Stimulated activated CD8-positive, alpha-beta memory T cell treated with anti-CD3 and anti-CD28 coated beads, Interleukin-15, amount 100 ng/mL, for 48 hours (primary cell): ENCODE results near the gene PP2D1.
A peak's percentile ranks its signal among the peaks of the same experiment; 100 is the strongest.
"Not testable (repeated sequence)": the region's sequence is repeated elsewhere in the genome, so short reads cannot be mapped to it uniquely, and the experiment has no call there.

Experiments
- DNase-seq, 2 donors: peaks; one replicate each; pipeline ENCODE4 v3.0.0-alpha.2; 2020; ENCODE audit warnings: low read depth in 2 of 2

PP2D1 gene, protein sequence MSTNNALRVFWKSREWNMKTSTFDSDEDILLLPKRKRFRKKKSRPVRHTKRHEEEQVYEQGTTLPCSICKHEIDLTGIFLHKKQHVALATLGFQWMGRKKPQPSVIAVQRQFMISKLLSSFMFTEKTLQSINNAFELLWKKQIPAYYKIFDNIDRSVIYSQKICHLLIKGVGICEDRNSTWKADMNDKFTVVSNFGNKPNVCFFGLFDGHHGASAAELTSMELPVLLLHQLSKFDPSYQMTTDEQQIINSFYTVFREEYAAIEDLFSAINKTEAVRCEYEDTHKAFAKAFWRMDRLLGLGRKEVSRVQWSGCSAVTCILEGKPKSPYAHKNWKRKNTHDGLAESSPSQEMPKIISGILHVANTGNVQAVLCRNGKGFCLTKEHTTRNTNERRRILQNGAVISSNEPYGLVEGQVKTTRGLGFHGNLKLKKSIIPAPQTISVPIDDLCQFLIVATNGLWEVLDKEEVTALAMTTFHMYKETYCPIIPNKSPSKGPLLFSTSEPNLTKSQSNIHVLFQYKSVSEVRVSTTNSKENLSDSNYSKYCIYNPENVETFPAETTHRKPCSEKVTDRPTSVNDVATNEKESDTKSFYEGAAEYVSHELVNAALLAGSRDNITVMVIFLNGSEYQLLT

DNA sequence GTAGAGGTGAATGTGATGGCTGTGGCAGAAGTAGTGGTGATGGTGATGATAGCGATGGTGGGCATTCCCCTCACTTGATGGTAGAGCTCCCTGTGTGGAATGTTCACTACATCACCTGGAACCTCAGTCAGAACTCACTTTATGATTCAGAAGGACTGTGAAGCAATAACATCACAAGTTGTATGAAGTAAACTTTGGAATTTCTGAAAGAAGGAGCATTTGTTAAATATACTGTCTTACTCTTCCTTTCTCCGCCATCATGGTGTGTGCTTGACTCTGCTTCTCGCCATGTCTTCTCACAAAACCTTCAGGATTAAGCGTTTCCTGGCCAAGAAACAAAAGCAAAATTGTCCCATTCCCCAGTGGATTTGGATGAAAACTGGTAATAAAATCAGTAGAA lies at the start of gene PP2D1:
Gene PP2D1 (minus strand): TSS at position 101 of the 400 bp plus-strand sequence. CDS start 192 bp downstream, outside the sequence.
- no peak for DNase-seq

GRCh38 chr3:20060974-20061685 lies 49.1 kb upstream of the PP2D1 start:
- no peak for DNase-seq

DNA sequence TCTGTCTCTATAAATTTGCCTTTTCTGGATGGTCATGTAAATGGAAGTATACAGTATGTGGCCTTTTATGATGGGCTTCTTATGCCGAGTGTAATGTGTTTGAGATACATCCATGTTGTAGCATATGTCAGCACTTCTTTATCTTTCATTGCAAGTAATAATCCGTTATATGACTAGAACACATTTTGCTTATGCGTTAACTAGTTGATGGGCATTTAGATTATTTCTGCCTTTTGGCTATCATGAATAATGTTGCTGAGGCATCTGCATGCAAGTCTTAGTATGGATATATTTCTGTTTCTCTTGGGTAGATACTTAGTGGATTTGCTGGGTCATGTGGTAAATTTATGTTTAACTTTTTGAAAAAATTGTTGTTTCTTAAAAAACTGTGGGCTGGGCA lies 47.9 kb upstream of the PP2D1 start:
- DNase-seq: no peak

DNA sequence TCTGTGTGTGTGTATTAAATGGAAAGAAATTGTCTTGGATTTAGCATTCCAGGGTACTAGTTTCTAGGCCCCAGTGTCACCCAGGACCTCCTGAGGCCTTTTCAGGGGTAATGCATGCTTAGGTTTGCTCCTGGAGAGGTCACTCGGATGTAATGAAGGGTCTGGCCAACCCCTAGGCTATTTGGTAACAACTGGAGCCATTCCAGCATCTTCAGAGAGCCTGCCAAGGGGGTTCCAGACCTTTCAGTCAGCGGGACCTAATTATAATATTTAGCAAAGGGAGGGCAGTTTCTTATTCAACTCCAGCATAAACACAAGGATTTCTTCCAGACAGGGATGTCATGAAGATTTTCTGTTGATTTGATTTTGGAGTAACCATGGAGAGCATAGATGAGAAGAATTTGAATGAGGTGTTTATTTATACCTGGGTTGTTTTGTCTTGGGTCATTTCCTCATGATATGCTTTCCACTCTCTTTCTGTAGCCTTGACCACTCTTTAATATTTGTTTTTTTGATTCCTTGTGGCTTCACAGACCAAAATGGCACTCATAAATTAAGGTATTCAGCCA lies 45.6 kb upstream of the PP2D1 start:
- DNase-seq: no peak

GRCh38 chr3:20056725-20057611 lies 44.9 kb upstream of the PP2D1 start:
- peak in 1 of 2 donors; percentile 21 for DNase-seq

DNA sequence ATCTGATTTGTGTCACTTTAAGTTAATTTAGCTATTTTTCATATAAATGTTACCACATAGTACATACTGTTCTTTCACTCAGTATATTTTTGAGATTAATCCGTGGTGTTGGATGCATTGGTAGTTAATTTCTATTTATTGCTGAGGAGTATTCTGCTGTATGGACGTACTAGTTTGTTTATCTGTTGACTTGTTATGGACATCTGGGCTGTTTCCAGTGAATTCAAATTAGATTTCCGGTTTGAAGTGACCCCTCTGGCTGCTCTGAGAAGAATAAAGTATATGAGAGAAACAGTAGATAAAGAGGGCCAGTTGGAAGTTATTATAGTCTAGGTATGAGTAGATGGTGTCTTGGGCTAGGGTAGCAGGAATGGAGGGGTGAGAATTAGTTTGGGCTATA lies 43.8 kb upstream of the PP2D1 start:
- DNase-seq: no peak

DNA sequence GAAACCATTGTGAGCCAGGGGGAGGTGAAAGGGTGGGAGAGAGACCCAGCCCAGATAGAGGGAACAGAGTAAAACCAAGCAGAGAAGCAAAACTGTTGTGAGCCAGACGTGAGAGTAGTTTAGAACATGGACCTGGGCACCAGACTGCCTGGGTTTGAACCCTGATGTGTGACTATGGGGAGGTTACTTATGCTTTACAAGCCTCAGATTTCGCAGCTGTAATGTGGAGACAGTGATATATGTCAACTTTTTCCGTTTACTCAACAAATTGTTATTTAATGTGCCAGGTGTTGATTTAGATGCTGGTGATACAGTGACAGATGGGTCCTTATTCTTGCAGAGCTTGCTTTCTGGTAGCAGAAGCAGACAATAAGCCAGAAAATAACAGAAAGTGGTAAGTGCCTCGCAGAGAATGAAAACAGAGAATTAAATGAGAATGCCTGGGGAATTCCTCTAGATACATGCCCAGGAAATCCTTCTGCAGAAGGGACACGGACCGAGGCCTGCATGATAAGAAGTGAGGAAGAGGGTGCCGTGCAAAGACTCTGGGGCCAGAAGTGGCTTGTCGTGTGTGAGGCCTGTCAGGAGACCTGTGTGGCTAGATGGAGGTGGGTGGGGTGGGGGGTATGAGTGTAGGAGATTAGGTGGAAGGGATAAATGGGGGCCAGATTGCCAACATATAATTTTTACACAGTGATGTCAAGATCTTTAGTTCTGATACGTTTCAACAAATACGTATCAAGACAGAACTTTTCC lies 43.1 kb upstream of the PP2D1 start:
- no peak for DNase-seq

DNA sequence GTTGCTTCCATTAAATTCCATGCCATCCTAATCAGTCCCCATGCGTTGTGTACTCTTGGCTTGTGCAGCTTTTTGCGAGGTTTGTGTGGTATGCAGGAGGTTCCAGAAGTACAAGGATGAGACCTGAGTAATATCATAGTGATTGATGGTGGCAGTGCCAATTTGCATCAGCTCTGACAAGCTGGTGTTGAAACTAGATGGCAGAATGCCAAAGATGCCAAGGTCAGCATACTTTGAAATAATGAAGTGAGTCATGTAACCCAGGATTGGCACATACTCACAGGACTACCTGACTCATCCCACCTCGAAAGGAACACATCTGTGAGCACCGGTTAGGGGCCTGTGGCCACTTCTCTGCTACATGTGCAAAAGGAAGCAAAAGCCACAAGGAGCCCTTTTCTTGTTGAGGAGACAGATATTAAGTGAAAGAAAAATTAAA lies 42.5 kb upstream of the PP2D1 start:
- DNase-seq: peak; percentile 64 to 67

- no peak for DNase-seq
These were observed 40.8 kb upstream of the PP2D1 start for GRCh38 chr3:20052851-20053250.

GRCh38 chr3:20051123-20051806 lies 39.2 kb upstream of the PP2D1 start:
- DNase-seq: no peak

DNA sequence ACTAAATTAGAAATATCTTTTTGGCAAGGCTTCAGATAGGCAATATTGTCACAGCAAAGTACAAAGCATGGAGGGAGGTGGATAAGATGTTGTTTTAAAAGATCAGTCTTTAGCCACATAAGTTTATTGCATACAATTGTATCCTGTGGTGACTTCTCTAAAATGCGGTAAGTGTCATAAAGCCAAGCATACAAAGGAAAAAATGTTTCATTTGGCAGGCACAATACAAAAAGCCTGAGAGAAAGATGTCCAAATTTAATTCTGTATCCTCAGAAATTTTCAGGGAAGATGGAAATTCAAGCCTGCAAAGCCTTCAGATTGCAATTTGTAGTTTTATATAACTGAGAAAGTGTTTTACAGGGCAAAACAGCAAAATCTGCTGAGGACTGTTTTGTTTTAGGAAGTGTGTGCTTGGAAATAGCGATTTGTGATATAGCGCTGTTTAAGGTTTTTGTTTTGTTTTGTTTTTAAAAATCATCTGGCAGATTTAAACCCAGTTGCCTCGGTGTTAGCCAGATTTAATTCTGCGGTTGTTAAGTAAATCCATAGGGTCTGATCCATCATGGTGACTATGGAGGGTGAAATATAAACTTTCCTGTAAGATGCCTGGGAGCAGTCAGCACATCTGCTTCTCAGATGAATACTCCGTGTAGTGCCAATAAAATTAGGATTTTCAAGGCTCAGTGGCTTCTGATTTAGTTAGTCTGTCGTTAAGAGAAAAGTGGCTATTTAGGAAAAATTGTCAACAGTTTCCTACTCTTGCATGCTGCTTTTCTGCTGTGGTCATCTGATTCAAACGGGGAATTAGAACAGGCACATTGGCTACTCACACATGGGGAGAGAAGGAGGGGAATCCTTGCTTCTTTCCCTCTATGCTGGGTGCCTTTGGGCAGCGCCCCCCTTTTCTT lies 36.2 kb upstream of the PP2D1 start:
- DNase-seq: no peak

GRCh38 chr3:20047341-20047779 lies 35.3 kb upstream of the PP2D1 start:
- DNase-seq: no peak

GRCh38 chr3:20046556-20046955 lies 34.5 kb upstream of the PP2D1 start:
- DNase-seq: no peak

- DNase-seq: not testable (repeated sequence)
These were observed 33.1 kb upstream of the PP2D1 start for GRCh38 chr3:20045141-20045540.

DNA sequence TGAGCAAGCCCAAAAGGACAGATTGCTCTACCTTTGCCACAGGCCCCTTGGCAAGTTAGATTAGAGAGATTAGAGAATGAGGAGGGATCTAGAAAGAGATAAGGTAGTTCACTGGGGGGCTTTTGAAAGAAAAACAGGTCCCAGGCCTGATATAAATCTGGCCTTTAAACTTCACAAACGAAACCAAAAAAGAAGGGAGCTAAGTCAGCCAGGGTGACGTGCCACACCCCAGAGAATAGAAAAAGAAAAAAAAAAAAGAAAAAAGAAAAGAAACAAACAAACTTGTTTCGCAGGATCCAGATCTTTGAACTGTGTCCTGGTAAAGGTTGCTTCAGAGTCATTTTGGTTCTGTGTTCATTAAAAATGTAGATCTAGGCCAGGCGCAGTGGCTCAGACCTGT lies 31.8 kb upstream of the PP2D1 start:
- DNase-seq: no peak

DNA sequence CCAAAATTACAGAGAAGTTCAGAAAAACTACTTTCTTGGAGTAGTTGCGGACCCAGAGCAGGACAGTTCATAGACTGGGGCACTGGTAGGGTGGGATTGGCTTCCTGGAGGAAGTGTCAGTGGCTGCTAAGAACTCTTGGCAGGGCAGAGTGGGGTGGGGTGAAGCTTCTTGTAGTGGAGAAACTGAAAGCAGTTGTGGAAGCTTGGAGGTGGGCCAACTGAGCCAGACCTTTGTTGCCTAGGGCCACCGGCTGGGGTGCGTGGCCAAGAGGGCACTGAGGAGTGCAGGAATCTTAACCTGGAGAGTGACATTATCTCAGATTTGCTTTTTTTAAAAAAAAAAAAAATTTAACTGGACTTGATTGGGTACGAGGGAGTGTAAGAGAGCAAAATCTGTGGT lies 31.3 kb upstream of the PP2D1 start:
- no peak for DNase-seq

- DNase-seq: no peak
These were observed 30.3 kb upstream of the PP2D1 start for GRCh38 chr3:20042331-20042730.

DNA sequence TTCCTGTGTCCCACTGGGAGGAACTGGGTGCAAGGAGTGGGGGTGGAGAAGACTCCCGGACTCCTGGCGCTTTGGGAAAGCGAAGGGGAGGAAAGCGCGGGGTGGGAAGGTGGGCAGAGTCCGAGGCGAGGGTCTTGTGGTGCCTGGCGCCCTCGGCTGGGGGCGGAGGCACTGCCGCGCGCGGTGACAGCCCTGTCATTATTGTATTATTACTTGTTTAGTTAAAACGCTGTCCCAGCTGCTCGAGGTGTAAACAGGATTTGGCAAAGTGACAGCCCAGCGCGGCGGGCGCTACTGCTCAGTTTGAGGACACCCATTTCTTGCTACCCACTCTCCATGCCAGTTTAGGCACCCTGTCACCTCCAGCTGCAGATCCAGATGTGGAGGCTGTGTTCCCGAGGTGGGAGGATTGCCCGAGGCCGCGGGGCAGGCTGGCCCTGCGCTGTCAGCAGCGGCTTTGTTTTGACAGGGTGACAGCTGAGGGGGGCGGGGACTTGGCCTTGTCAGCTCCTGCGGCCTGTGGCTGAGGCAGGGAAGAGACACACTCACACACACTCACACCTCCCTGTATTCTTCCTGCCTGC lies 29.2 kb upstream of the PP2D1 start:
- DNase-seq: peak; percentile 69 to 72
